Measurements from ENCODE around the gene NDUFAF8.

DNA sequence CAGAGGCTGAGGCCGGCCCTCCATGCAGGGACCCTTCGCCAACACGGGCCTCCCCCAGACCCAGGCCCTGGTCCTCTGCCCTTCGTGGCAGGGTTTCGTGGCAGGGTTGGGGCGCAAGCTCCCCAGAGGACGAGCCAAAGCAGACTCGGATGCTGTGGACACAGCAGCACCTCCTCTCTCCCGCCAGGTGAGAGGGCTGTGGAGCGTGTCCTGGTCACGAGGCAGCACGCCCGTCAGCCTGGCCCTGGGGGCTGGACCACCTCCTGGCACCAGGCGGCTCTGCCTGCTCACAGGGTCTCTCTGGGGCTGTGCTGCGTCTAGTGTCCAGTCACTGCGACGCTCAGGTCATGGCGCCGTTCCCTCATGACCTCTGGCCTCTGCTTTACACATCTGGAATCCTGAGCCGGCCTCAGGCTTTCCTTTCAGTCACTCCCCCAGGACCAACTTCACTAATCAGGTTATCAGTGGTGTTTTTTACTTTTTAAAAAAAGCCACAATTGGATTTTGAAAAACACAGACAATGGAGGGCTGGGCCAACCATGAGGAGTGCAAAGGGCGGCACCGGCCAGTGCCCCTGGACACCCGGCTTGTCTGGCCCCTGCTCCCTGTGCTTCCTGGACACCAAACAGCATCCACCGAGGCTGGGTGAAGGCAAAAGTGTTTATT lies 5.4 kb downstream of the NDUFAF8 start:
- TF ChIP-seq CTCF (IDR thresholded peaks at IDR 0.05) (no peak), ZFX (IDR thresholded peaks at IDR 0.05; ENCODE audit: borderline replicate concordance) (no peak)
